ENCODE measurements around the gene FOXK1.

GRCh38 chr7:4714161-4714700 is 32.1 kb downstream of the FOXK1 start:
- TF ChIP-seq CTCF (IDR thresholded peaks at IDR 0.05) (no peak), POLR2A (IDR thresholded peaks at IDR 0.05) (no peak)

Data from adrenal gland (tissue), 5 donors.